Erythroblast (primary cell): ENCODE data around the gene IL10RA.

ENCODE experiments used
- GATA1 ChIP-seq: IDR thresholded peaks from 2 replicates; pipeline ENCODE4 v1.6.1; 2011; ENCODE audit warnings: low read depth, mild to moderate bottlenecking, control low read depth, low read length, moderate library complexity
- POLR2A ChIP-seq: IDR thresholded peaks from 2 replicates; pipeline ENCODE4 v1.6.1; 2011; ENCODE audit warnings: mild to moderate bottlenecking, low read length

DNA sequence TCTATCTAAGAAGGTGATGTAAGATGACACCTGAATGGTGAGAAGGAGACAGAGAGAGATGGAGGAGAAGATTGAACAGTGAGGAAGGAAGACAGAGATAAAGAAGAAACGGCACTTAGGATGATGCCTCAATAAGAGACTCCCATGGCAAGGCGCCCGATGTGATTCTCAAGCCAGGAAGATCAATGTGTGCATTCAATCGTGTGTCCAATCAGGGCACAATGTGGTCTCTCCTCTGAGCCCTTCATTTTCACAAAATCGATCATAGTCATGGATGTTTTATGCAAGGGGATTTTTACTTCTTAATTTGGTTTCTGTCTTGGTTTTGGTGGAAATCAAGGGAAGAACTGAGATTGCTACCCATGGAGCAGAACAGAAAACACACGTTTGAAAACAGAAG is 37.1 kb upstream of the IL10RA start:
- no peak for TF ChIP-seq POLR2A
- TF ChIP-seq GATA1: no peak
